DMS153 (cell line): ENCODE results near the gene CEP57.
A peak's percentile ranks its signal among the peaks of the same experiment; 100 is the strongest.
"Not testable (repeated sequence)": the region's sequence is repeated elsewhere in the genome, so short reads cannot be mapped to it uniquely, and the experiment has no call there.

Experiments
- DNase-seq: peaks from one replicate; lab custom pipeline; 2025; lab: John Stamatoyannopoulos, UW

CEP57 gene

DNA sequence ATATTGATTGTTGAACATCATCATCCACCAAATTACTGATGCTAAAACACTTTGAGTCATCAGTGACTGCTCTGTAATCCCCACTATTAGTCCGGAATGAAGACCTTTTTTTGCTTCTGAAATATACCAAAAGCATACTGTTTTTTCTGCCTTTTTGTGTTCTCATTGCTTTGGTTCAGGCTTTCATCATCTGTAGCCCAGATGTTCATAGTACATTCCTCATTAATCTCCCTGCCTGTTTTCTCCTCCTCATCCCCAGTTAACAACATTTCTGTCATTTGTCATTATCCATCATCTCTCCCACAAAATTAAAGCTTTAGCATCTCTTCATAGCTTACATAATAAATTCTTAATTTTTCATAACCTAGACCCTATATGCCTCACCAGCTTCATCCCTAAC is 9.2 kb downstream of the CEP57 start:
- DNase-seq: no peak

DNA sequence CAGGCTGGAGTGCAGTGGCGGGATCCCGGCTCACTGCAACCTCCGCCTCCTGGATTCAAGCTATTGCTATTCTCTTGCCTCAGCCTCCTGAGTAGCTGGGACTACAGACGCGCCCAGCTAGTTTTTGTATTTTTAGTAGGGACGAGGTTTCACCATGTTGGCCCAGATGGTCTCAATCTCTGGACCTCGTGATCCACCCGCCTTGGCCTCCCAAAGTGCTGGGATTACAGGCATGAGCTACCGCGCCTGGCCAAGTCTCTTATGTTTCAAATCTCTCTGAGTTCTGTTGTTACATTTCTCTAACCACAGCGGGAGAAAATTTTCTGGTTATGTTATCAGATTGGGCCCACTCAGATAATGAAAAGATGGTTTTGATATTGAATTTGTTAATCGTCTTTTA is 10.1 kb downstream of the CEP57 start:
- DNase-seq: no peak

DNA sequence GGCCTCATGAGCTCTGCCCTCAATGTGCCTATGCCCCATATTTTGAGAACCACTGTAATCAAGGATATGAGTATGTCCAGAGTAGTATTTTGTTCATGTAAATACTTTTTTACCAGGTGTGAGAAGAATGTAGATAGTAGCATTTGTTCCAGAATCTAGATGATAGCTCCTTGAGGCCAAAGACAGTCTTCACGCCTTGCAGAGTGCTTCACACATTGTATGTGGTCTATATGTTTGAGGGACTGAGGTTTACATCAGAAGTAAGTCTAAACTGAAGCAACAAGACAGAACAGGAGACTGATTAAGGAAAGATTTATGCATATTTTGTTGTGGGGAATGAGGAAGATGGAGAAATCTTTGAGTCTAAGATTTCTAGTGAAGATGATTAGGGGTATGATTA is 12.5 kb downstream of the CEP57 start:
- DNase-seq: no peak

DNA sequence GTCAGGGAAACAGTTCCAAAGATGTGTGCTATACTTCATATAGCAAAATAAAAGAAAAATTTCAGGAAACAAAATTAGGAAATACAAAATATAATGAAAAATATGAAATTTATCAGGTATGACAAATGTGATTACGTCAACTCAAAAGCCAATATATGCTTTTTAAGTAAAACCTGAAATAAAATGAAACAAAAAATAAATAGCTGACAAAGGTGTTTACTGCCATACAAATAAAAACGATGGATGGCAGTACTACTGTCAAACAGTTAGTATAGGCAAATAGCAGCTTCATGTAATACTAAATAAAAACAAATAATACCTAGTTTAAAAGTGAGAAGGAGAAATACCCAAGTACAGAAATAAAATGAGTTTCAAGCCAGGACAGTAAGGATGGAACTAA is 13.7 kb downstream of the CEP57 start:
- DNase-seq: no peak

DNA sequence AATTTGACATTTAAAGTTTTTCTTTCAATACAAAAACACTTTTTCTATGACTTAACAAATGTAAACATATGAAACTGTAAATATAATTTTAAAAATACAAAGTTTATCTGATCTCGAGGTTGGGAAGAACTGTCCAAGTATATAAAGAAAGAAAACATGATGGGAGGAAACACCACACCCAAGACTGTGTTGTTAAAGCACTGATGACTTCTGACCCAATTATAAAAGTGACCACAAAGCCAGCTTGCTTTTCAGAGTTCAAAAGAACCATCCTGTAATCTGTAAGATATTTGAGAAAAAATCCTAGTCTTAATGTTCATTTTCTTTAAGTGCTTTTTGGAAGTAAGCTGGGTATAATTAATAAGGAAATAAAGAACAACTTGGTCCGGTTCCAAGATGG is 15.6 kb downstream of the CEP57 start:
- DNase-seq: no peak

DNA sequence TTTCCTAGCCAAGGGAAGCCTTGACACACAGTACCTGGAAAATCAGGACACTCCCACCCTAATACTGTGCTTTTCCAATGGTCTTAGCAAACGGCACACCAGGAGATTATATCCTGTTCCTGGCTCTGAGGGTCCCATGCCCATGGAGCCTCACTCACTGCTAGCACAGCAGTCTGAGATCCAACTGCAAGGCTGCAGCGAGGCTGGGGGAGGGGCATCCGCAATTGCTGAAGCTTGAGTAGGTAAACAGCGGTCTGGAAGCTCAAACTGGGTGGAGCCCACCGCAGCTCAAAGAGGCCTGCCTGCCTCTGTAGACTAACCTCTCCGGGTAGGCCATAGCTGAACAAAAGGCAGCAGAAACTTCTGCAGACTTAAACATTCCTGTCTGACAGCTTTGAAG is 16.2 kb downstream of the CEP57 start:
- not testable (repeated sequence) for DNase-seq

DNA sequence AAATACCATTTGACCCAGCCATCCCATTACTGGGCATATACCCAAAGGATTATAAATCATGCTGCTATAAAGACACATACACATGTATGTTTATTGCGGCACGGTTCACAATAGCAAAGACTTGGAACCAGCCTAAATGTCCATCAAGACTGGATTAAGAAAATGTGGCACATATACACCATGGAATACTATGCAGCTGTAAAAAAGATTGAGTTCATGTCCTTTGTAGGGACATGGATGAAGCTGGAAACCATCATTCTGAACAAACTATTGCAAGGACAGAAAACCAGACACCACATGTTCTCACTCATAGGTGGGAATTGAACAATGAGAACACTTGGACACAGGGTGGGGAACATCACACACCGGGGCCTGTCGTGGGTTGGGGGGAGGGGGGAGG is 20.8 kb downstream of the CEP57 start:
- not testable (repeated sequence) for DNase-seq

DNA sequence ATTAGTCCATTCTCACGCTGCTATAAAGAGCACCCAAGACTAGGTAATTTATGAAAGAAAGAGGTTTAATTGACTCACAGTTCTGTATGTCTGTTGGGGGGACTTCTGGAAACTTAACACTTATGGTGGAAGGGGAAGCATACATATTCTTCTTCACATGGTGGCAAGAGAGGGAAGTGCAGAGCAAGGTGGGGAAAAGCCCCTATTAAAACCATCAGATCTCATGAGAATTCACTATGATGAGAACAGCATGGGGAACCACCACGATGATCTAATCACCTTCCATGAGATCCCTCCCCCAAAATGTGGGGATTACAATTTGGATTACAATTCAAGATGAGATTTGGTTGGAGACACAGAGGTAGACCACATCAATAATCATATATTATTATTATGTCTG is 25.7 kb downstream of the CEP57 start:
- DNase-seq: no peak

DNA sequence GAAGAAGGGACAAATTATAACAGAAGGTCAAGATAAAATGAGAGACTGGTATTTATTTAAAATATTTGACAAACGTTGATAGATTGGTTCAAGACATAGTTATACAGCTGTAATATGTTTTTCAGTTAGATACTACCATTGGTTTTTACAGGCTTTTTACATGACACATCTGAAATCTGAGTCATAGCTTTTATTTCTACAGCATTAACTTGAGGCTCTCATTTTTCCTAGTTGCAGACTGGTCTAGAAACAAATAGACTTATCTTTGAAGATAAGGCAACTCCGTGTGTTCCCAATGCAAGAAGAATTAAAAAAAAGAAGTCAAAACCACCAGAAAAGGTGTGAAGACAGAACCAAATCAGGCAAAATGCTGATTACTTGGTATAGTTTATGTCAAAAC is 31.3 kb downstream of the CEP57 start:
- DNase-seq: no peak

DNA sequence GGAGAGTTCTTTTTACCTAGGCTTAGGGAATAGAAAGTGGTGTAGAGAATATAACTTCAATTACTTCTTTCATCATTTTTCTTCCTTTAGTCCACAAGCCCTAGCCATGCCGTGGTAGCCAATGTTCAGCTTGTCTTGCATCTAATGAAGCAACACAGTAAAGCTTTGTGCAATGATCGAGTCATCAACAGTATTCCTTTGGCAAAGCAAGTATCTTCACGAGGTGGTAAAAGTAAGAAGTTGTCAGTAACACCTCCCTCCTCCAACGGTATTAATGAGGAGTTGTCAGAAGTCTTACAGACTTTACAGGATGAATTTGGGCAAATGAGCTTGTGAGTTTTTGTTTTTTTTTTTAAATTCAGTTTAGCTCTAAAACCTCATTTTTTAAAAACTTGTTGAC is 37.4 kb downstream of the CEP57 start:
- DNase-seq: no peak

DNA sequence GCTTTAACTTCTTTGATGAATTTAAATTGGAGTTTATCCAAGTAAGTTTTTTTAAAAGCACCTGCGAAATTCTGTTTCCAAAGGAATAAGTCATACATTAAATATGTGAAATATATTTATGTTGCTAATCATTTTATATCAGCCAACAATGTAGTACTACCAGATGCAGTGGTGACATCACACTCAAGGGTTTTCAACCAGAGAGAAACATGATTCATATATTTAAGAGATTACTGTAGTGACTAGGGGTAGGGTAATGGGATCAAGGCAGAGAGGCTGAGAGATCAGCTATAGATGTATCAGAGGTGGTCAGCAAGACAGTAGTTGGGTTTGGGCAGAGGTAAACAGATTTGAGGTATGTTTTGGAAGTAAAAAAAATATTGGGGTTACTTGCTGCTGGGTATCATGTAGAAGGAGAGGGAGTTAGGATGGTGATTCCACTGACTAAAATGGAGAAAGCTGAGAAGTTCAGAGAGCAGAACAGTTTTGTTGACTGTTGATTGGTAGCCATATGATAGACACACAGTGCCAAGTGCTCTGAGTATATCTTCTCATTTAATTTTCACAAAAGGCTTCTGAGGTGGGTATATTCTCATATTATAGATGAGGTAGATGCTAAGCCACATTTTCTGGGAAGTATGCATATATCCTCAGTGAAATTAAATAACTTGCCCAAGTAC is 39.4 kb downstream of the CEP57 start:
- DNase-seq: no peak

DNA sequence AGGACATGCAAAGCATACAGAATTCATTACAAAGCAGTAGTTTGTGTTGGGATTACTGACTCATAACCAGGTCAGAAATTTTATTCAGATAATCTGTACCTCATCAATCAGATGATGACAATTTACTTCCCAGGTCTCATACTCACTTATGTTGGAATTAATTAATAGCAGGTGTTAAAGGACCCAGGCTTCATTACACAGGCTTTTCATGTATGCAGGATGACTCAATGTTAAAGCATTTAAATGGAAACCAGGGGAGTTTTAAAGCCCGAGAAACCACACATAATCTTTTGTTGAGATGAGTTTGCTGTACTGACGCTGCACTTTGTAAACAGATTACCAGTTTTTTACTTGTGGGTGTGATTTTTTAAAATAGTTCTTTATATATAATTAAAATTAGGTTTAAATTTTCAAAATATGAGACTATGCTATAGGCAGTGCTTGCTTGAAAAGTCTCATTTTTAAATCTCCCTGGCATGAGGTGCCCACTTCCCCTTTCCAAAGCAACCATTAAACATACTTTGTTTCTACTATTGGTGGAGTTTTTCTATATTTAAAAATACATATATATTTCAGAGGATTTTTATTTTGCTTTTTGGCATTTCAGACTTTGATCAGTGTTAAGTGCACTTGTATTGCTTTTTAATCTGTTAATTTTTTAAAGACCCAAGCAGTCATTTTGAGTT is 41.0 kb downstream of the CEP57 start:
- no peak for DNase-seq

DNA sequence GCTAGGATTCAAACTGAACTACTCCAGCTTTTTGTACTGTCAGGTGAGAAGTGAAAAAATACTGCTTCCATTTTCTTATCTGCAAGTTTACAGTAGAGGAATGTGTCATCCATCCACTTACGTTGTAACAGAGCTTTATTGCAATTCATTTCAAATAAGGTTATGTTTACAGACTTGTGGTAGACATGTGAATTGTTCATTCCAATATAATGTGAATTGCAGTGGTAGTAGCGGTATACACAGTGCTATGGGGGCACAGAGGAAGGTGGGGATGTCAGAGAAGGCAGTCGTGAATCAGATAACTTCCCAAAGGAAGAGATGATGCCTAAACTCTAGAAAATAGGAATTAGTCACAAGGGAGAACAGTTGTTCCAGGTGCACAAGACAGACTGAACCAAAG is 42.5 kb downstream of the CEP57 start:
- DNase-seq: no peak

DNA sequence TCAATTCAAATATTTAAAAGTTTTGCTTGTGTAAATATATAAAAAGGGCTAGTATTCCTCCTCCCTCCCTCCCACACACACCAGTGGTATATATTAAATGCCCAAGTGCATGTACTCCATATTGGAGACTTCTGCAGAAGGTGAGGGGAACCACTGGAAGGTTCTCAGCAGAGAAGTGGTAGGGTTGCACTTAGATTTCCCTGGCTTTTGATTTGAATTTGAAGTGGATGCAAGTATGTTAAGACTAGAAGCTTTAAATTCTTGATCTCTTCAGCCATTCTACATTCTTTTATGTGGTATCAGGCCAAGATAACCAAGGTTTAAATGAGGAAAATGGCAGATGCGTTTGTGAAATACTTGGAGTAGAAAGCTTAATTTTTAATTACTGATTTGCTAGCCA is 43.1 kb downstream of the CEP57 start:
- no peak for DNase-seq

DNA sequence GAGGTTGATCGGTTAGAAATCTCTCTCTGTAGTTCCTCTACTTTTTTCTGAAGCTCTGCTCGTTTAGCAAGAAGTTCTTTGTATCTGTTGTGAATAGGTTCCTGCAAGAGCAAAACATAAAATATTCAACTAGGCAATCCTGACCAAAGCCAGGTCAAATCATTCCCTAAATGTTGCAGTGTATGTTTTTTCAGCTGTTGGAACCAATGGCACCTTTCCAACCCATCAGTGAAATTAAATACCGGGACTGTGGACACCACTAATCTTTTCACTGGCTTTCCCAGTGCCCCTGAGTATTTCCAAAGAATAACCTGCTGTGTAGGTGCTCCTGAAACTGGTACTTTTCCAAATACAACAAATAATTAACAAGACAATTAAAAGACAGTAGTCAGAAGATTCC is 45.1 kb downstream of the CEP57 start:
- no peak for DNase-seq

DNA sequence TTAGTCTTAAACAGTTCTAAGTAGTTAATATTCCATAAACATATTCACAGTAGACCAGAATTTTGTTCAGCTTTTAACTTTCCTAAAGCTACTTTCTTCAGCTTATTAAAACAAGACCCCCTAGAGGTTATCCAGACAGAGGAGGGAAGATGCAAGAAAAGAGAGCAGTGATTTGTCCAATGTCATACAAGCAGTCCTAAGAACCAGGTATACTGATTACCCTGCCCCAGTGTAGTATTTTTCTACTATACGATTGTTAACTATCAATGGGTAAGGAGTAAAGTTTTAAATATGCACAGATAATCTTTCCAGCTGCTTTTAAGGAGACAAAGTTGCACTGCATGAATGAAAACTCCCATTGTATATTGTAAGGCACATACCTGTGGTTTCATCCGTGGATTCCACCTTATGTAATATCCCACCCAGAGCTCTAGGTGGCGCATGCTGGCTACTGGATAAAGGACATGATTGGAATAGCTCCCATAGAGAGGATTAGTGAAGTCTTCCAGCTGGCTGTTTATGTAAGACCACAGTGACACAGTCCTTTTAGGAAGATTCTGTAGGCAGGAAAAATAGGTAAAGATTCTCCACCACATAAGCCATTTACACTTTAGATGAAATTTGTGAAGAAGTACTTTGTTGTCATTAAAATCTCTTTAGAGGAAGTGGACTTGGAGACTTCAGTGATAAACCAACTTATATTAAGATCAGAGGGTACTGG is 45.6 kb downstream of the CEP57 start:
- peak; percentile 38 for DNase-seq

DNA sequence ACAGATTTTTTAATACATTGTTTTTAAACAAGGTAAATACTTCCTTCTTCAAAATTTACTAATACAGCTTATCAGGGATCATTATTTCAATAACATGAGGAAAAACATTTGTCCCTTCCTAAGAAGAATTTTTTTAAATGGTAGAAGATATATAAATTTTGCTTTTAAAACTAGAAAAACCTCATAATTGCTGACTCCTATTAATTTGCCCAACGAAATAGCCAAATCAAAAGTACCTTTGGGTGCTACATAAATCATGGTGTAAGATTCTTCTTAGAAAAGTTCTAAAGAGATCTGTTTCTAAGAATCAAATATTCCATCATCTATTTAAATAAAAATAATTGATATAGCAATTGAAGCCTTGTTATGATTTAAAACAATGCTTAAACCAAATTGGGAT is 54.9 kb downstream of the CEP57 start:
- DNase-seq: no peak

DNA sequence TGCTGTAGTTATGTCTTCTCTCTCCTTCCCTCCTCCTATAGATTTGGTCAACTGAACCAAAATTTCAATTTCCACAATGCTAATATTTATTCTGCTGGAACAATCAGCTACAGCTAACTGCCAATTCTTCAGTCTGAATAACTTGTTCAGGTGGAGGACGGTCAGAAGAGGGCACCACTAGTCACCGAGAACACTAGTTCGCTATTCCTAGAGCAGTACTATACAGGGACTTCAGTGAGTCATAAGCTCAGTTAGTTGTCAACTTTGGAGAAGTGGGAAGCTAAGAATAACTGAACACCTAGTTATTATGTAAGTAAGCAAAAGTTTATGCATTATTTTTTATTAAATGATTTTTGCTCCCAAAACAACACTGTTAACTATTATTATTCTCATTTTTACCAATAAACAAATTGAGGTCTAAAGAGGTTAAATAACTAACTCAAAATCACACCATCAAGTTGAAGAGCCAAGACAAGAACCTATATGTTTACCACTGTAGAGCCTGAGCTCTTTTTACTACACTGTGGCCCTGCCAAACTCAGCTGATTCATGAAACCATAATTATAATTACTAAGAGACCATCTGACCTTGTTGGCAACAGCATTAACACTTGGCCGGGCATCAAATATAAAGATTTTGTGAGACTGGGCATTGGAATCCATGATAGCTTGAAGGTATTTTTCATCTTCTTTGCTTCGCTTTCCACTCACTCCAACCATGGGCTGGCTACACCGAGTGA is 59.0 kb downstream of the CEP57 start:
- DNase-seq: peak; percentile 27

DNA sequence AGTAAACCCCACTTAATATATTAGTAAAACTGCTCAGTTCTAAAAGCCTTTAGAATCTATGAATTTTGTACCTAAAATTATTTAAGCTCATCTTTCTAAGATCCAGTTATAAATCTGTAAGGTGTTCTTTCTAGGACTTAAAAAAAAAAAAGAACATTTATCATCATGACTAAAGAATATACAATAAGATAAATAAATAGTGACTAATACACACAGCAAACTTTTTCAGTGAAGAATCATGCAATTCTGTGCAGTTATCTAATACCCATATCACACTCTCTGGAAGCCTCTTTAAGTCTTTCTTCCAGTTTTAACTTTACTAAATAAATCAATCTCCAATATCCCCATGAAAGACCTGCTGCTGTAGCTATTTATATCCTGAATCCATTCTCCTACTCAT is 59.8 kb downstream of the CEP57 start:
- DNase-seq: no peak

DNA sequence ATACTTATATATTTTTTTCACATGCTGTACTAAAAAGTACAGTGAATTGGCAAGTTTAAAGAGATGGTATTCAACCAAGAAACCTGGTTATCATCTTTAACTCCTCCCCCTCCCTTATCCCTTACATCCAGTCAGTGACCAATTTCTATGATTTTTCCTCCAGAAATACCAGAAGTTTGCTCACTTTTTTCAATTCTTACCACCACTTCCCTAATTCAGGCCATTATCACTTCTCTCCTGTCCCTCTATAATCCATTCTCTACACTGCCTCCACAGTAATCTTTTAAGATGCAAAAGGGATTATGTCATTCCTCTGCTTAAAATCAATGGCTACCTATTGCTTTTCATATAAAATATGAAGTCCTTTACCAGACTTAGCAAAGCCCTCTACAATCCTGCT is 62.8 kb downstream of the CEP57 start:
- DNase-seq: no peak

DNA sequence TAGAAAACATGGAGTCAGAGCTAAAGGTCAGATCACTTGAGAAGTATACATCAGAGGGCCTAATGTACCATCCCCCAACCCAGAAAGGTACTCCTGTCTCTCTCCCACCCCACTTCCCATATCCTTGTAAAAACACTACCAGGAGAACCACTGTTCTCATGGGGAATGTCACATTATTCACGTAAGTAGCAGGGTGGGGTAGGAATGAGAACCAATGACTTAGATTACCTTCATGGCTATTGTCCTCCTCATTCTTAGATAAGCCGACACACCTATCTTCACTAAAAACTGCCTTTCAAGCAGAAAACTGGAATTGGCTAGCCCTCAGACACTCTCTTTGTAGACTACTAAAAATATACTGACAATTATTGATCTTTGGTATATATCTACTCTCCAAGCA is 63.6 kb downstream of the CEP57 start:
- DNase-seq: no peak

DNA sequence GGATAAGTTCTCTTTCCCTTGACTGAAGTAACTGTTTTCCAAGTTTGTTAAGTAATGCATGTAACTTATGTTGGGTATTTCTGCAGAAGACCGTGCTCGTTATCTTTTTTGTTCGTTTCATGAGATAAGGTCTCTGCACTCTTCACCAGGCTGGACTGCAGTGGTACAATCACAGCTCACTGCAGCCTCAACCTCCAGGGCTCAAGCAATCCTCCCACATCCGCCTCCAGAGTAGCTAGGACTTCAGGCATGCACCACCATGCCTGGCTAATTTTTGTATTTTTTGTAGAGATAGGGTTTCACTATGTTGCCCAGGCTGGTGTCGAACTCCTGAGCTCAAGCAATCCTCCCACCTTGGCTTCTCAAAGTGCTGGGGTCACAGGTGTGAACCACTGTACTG is 64.1 kb downstream of the CEP57 start:
- not testable (repeated sequence) for DNase-seq

DNA sequence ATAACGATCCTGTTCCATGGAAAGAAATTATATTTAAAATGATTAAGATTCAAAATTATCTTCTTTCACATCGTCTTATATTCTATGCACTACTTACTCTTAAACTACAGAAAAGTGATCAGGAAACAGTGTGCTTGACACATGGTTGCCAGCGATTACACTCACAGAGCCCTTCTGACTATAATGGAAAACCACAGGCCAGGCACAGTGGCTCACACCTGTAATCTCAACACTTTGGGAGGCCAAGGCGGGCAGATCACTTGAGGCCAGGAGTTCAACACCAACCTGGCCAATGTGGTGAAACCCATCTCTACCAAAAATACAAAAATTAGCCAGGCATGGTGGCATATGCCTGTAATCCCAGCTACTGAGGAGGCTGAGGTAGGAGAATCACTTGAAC is 69.7 kb downstream of the CEP57 start:
- not testable (repeated sequence) for DNase-seq
